Endothelial cell of umbilical vein (primary cell): ENCODE data around the gene TRIM71.

Experiments
- CTCF ChIP-seq, 2 donors: IDR thresholded peaks; 1 replicate in 1 of 2; 2 replicates in 1 of 2; pipeline ENCODE4 v1.5.1; 2011; ENCODE audit warnings: low read length in 2 of 2, mild to moderate bottlenecking in 2 of 2, moderate library complexity in 2 of 2, control low read depth in 1 of 2, inconsistent platforms in 1 of 2, low read depth in 1 of 2; ENCODE audit not compliant: insufficient read depth in 1 of 2; ENCODE audit errors: extremely low read depth in 1 of 2
- EZH2 ChIP-seq: IDR thresholded peaks from 2 replicates; pipeline ENCODE4 v1.6.1; 2012; ENCODE audit warnings: borderline replicate concordance, low read depth, mild to moderate bottlenecking, moderate library complexity, low read length, inconsistent platforms; ENCODE audit not compliant: severe bottlenecking
- FOS ChIP-seq: IDR thresholded peaks from 2 replicates; pipeline ENCODE4 v1.6.1; 2011; ENCODE audit warnings: mild to moderate bottlenecking, low read length, moderate library complexity, borderline replicate concordance; ENCODE audit not compliant: insufficient read depth
- GATA2 ChIP-seq: IDR thresholded peaks from 2 replicates; pipeline ENCODE4 v1.7.0; 2011; ENCODE audit warnings: low read depth, mild to moderate bottlenecking, moderate library complexity, mixed read lengths, low read length; ENCODE audit not compliant: insufficient read length, insufficient read depth
- JUN ChIP-seq: IDR thresholded peaks from 2 replicates; pipeline ENCODE4 v1.6.1; 2011; ENCODE audit warnings: borderline replicate concordance, low read depth; ENCODE audit not compliant: insufficient read length, insufficient read depth
- MAX ChIP-seq: IDR thresholded peaks from 2 replicates; pipeline ENCODE4 v1.6.1; 2011; ENCODE audit not compliant: insufficient read depth, insufficient read length
- MYC ChIP-seq: IDR thresholded peaks from one replicate; pipeline ENCODE4 v1.6.1; 2011; ENCODE audit warnings: mild to moderate bottlenecking, low read depth, low read length
- POLR2A ChIP-seq: IDR thresholded peaks from 2 replicates; pipeline ENCODE4 v1.6.1; 2012; ENCODE audit warnings: low read depth, mild to moderate bottlenecking, control low read depth, low read length
- POLR2AphosphoS5 ChIP-seq: IDR thresholded peaks from 2 replicates; pipeline ENCODE4 v1.6.1; 2012; ENCODE audit warnings: low read depth, mild to moderate bottlenecking, control low read depth, low read length, moderate library complexity; ENCODE audit not compliant: insufficient read depth

GRCh38 chr3:32839714-32840085 lies 21.9 kb downstream of the TRIM71 start:
- TF ChIP-seq POLR2A, result no peak
- TF ChIP-seq CTCF (IDR thresholded peaks at IDR 0.05; ENCODE audit: extremely low read depth in 1 of 2, insufficient read depth in 1 of 2, low read depth in 1 of 2, low read length in 2 of 2), result no peak
- no peak for TF ChIP-seq JUN
- TF ChIP-seq POLR2AphosphoS5, result no peak
- TF ChIP-seq EZH2, result no peak
- TF ChIP-seq MYC, result no peak
- TF ChIP-seq MAX, result no peak
- no peak for TF ChIP-seq FOS
- TF ChIP-seq GATA2, result no peak
